Measurements from ENCODE around the gene APLP2. TPM values are rescaled to one million over a fixed set of nuclear protein-coding genes. Genes with fewer than 3 reads are reported as not detected.

Gene APLP2
- total and polyA plus RNA-seq, 2 of the 13 experiments (the other 11 are each of a cell fraction or from before 2014, with no cell fraction given): 315 to 594 TPM

GRCh38 chr11:130110339-130111108, 40.8 kb downstream of the APLP2 start:
- H3K79me2 ChIP-seq (ENCODE audit: insufficient read depth, low read length): peaks cover 51% of the 10 kb centered on the region
- H2AFZ ChIP-seq (ENCODE audit: low read length): no peak overlapping the region
- no peak for TF ChIP-seq JUNB (CRISPR knock-in tag; IDR thresholded peaks at IDR 0.05; ENCODE audit: borderline replicate concordance)
- TF ChIP-seq MIER3 (CRISPR knock-in tag; IDR thresholded peaks at IDR 0.05; ENCODE audit: borderline replicate concordance): no peak
- no peak for TF ChIP-seq ZNF605 (CRISPR knock-in tag; IDR thresholded peaks at IDR 0.05)
- no peak for TF ChIP-seq ZNF496 (CRISPR knock-in tag; IDR thresholded peaks at IDR 0.05; ENCODE audit: insufficient replicate concordance)
- TF ChIP-seq ZNF83 (CRISPR knock-in tag; IDR thresholded peaks at IDR 0.05; ENCODE audit: borderline replicate concordance): no peak
- TF ChIP-seq, protein P1, sequence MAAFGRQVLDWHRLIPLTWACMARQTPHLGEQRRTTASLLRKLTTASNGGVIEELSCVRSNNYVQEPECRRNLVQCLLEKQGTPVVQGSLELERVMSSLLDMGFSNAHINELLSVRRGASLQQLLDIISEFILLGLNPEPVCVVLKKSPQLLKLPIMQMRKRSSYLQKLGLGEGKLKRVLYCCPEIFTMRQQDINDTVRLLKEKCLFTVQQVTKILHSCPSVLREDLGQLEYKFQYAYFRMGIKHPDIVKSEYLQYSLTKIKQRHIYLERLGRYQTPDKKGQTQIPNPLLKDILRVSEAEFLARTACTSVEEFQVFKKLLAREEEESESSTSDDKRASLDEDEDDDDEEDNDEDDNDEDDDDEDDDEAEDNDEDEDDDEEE (CRISPR knock-in tag; IDR thresholded peaks at IDR 0.05): no peak
- TF ChIP-seq ZEB1 (IDR thresholded peaks at IDR 0.05; ENCODE audit: insufficient replicate concordance, low read depth): no peak
- TF ChIP-seq ZNF124 (CRISPR knock-in tag; IDR thresholded peaks at IDR 0.05): no peak
- TF ChIP-seq, protein P2, sequence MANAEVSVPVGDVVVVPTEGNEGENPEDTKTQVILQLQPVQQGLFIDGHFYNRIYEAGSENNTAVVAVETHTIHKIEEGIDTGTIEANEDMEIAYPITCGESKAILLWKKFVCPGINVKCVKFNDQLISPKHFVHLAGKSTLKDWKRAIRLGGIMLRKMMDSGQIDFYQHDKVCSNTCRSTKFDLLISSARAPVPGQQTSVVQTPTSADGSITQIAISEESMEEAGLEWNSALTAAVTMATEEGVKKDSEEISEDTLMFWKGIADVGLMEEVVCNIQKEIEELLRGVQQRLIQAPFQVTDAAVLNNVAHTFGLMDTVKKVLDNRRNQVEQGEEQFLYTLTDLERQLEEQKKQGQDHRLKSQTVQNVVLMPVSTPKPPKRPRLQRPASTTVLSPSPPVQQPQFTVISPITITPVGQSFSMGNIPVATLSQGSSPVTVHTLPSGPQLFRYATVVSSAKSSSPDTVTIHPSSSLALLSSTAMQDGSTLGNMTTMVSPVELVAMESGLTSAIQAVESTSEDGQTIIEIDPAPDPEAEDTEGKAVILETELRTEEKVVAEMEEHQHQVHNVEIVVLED (CRISPR knock-in tag; IDR thresholded peaks at IDR 0.05; ENCODE audit: borderline replicate concordance): no peak
- no peak for TF ChIP-seq FOXA1 (IDR thresholded peaks at IDR 0.05)
- TF ChIP-seq FOXA1 (CRISPR knock-in tag; IDR thresholded peaks at IDR 0.05): no peak
- no peak for TF ChIP-seq ISL2 (CRISPR knock-in tag; IDR thresholded peaks at IDR 0.05)
- TF ChIP-seq CAMTA2 (CRISPR knock-in tag; IDR thresholded peaks at IDR 0.05; ENCODE audit: borderline replicate concordance): no peak
- TF ChIP-seq CERS6 (CRISPR knock-in tag; IDR thresholded peaks at IDR 0.05): no peak
- TF ChIP-seq KLF13 (CRISPR knock-in tag; IDR thresholded peaks at IDR 0.05): no peak
- TF ChIP-seq MEF2D (CRISPR knock-in tag; IDR thresholded peaks at IDR 0.05): no peak
- TF ChIP-seq, protein P3, sequence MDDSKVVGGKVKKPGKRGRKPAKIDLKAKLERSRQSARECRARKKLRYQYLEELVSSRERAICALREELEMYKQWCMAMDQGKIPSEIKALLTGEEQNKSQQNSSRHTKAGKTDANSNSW (CRISPR knock-in tag; IDR thresholded peaks at IDR 0.05; ENCODE audit: borderline replicate concordance): no peak
- no peak for TF ChIP-seq ZNF792 (CRISPR knock-in tag; IDR thresholded peaks at IDR 0.05)
- no peak for TF ChIP-seq SOX5 (CRISPR knock-in tag; IDR thresholded peaks at IDR 0.05; ENCODE audit: borderline replicate concordance)
- TF ChIP-seq SAP130 (CRISPR knock-in tag; IDR thresholded peaks at IDR 0.05; ENCODE audit: low read depth): no peak
- TF ChIP-seq ZFYVE20 (CRISPR knock-in tag; IDR thresholded peaks at IDR 0.05; ENCODE audit: borderline replicate concordance, low read depth): no peak
- no peak overlapping the region for H3K4me2 ChIP-seq (ENCODE audit: low read depth, low read length)
- ATAC-seq: no peak
- peaks cover 5% of the 10 kb centered on the region for H4K20me1 ChIP-seq (ENCODE audit: insufficient read depth, low read length)
- intact Hi-C loops (cut with micrococcal nuclease; ENCODE audit: unreplicated experiment) (no loop called here), in situ Hi-C loops (cut with HindIII; ENCODE audit: extremely low pct_ligation_motif_present, low pct_unique_long_range_greater_than_20kb) (no loop called here)
- peaks cover 19% of the 10 kb centered on the region for H3K4me1 ChIP-seq (ENCODE audit: insufficient read depth, low read length)
- H3K36me3 ChIP-seq (replicated peaks in 1 of 2; ENCODE audit: control insufficient read depth in 1 of 2, insufficient read depth in 2 of 2, low read length in 2 of 2): peaks cover 14 to 59% of the 10 kb centered on the region in 2 experiments
- H3K9me3 ChIP-seq (ENCODE audit: low read length): no peaks in the 10 kb centered on the region
- 95% methylated on average over 7 of the region's 7 CpGs for WGBS (ENCODE audit: low lambda C conversion rate)
- BruUV-seq (replicated peaks): no TSS peak
- no peak for DNase-seq (ENCODE audit: low spot score)
- no peak overlapping the region for H3K27ac ChIP-seq (ENCODE audit: extremely low read length, insufficient read depth, low read length)
- H3K27me3 ChIP-seq (ENCODE audit: control insufficient read depth in 1 of 2, insufficient read depth in 2 of 2, low read length in 2 of 2): no peaks in the 10 kb centered on the region
- no peak overlapping the region for H3K9ac ChIP-seq (ENCODE audit: insufficient read depth, low read depth, low read length)
- ChIA-PET CTCF (ENCODE audit: low intra/inter-chr PET ratio, low total read pairs) (no interaction called here), POLR2A (interaction anchor here (1.1 kb wide), 1 partner anchor 107 kb away, joined by 3 read pairs; no protein-coding TSS in a partner anchor)
- H3K4me3 ChIP-seq (replicated peaks in 1 of 3; ENCODE audit: insufficient read depth in 1 of 3, low read depth in 2 of 3, low read length in 3 of 3): no peak overlapping the region
- no peak for FAIRE-seq

Data from HepG2 (cell line).